Cardiac fibroblast (primary cell): Measurements from ENCODE around the gene NR2F1.

Experiments
- DNase-seq, 2 donors: peaks; one replicate each; pipeline versions ENCODE4 v3.0.0 to v3.0.0-alpha.2; 2010; ENCODE audit warnings: low read depth in 2 of 2
- H3K4me3 ChIP-seq, 2 donors: replicated peaks in 1 of 2; 1 replicate in 1 of 2; 2 replicates in 1 of 2; pipeline ENCODE4 v1.5.1; 2011; ENCODE audit warnings: low read depth in 2 of 2, low read length in 2 of 2, mild to moderate bottlenecking in 2 of 2, moderate library complexity in 1 of 2
- TF ChIP-seq, protein P1 (sequence below): IDR thresholded peaks from one replicate; pipeline ENCODE4 v1.5.1; 2011; ENCODE audit warnings: low read depth, mild to moderate bottlenecking, low read length, inconsistent platforms

The NR2F1 gene

DNA sequence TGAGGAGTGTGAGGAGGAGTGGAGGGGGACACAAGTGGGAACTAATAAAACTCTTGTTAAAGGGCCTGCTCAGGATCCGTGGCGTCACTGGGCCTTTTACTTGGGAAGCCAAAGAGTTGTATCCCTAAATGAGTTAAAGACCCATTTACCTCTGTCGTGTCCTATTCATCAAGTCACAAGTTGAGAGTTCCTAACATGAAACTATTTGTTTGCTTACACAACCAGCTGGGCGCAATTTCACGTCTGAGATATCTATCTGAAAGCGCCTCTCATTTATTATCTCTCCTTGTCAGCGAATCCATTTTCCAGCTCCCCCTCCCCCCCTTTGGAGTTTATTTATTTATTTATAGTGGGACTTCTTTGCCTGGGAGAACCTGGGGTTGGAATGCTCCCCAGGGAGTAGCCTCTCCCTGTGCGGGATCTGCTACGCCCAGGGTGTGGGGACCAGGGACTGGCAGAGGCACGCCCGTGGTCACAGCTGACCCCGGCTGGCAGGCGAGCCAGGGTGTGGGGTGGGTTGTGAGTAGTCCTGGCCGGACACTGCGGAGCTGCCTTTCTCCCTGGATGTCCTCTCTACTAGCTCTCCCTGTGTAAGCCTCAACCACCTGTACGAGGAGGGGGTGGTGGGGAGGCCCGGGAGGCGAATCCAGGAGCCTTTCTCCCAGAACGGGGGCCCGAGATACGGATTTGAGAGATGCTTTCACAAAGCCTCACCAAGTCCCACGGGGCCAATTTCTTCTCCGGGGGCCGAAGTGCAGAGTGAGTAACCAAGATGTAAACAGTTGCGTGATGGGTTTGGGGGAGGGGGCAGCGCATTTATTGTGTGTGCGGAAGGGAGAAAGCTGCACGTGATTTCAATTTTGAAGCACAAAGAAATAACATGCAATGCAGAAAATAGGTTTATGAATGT is 15.3 kb downstream of the NR2F1 start:
- TF ChIP-seq, protein P1, sequence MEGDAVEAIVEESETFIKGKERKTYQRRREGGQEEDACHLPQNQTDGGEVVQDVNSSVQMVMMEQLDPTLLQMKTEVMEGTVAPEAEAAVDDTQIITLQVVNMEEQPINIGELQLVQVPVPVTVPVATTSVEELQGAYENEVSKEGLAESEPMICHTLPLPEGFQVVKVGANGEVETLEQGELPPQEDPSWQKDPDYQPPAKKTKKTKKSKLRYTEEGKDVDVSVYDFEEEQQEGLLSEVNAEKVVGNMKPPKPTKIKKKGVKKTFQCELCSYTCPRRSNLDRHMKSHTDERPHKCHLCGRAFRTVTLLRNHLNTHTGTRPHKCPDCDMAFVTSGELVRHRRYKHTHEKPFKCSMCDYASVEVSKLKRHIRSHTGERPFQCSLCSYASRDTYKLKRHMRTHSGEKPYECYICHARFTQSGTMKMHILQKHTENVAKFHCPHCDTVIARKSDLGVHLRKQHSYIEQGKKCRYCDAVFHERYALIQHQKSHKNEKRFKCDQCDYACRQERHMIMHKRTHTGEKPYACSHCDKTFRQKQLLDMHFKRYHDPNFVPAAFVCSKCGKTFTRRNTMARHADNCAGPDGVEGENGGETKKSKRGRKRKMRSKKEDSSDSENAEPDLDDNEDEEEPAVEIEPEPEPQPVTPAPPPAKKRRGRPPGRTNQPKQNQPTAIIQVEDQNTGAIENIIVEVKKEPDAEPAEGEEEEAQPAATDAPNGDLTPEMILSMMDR = no peak
- no peak for DNase-seq
- no peak overlapping the region for H3K4me3 ChIP-seq

GRCh38 chr5:93599001-93599379 is 16.0 kb downstream of the NR2F1 start:
- TF ChIP-seq, protein P1 = no peak

GRCh38 chr5:93599399-93600120 is 16.5 kb downstream of the NR2F1 start:
- TF ChIP-seq, protein P1 = no peak
- no peak overlapping the region for H3K4me3 ChIP-seq
- no peak for DNase-seq

More at GRCh38 chr5:93599001-93599379, 16.0 kb downstream of the NR2F1 start:
- H3K4me3 ChIP-seq = no peak overlapping the region
- DNase-seq = no peak

DNA sequence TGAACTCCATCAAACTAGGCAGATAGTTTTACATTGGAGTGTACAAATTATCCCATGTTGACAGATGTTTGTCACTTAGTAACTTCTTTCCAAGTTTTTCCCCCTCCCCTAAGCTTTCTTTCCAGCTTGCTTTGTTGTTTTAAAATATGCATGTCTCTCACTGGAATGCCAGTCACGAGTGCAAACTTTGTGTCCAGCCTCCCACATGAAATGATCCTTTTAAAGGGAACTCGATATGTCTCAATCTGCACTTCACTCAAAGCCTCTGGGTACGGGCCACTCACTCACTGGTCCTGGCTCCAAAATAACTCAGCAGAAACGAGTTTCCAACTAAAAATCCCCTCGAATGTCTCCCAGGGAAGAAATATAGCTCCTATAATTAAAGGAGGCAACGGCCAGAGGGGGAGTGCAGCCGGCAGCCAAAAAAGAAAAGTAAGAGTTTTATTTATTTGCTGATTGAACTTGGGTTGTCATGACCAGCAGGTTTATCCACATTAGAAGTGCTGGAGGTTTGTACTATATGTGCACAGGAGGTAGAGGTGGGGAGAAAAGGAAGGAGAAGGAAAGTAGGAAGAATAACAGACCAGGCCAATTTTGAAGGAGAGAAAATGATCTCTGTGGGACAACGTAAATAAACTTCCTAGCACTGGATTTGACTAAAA is 17.5 kb downstream of the NR2F1 start:
- TF ChIP-seq, protein P1 = no peak
- H3K4me3 ChIP-seq = no peak overlapping the region
- no peak for DNase-seq

- no peak for DNase-seq
- TF ChIP-seq, protein P1 = no peak
- no peak overlapping the region for H3K4me3 ChIP-seq
These were observed 18.2 kb downstream of the NR2F1 start for GRCh38 chr5:93601071-93601801.

DNA sequence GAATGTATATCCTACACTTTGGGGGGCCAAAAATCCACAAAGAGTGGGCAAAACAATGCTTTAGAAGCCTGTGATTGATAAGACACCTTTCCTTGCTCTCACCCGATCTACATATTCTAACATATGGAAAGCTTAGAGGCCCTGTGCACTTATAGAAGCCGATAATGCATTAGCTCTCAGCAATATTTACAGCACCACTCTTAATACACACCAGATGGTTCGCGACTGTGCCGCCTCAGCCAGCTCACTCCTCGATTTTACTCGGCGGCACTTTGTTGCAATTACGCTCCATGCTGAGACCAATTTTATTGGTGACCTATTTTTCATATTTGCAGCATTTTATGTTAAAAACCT is 18.8 kb downstream of the NR2F1 start:
- no peak overlapping the region for H3K4me3 ChIP-seq
- TF ChIP-seq, protein P1 = no peak
- DNase-seq = no peak
